OCI-LY7 (cell line): Measurements from ENCODE around the gene DDX20.

Experiments
- EZH2phosphoT487 ChIP-seq: fragments of 200-600 bp; sonication (generic); IDR thresholded peaks from 2 replicates; pipeline ENCODE4 v1.6.1; 2018; ENCODE audit warnings: low read depth, borderline replicate concordance, mild to moderate bottlenecking, mixed run types, antibody characterized with exemption, low read length, moderate library complexity, mixed read lengths
- TF ChIP-seq, protein P1 (sequence below): fragments of 200-600 bp; sonication (generic); conservative IDR thresholded peaks from 2 replicates; pipeline ENCODE4 v1.5.1; 2014; ENCODE audit warnings: mild to moderate bottlenecking, antibody characterized with exemption, low read length, moderate library complexity, mixed read lengths

DNA sequence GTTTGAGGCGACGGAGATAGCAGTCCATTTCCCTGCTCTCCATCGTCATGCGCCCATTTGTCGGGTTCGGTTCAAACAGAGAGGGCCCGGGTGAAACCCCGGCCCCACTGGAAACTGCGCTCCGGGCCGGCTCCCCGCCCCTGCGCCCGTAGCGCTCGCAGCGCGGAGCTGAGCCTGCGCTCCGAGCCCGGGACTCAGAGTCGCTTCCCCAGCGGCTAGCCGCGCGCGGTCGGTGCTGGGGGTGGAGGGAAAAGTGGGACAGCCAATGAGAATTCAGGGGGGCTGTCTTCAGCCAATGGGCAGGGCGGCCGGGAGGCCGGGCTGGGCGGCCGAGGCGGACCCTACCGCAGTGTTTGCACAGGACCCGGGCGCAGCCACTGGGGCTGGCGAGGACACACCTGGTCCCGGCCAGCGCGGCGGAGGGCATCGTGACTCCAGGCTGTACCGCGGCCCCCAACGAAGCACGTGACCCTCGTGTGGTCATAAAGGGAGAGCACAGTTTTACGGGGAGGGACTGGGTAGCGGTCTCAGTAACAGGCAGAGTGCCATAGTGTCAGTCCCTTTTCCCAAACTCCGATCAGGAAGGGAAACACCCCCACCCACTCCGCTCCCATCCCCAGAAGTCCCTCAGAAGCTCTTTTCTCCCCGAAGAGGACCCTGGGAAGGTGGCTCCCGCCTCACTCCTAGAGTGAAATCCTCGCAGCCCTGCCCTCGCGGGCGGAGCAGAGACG lies 16.3 kb upstream of the DDX20 start, which contains the start of gene INKA2:
- TF ChIP-seq, protein P1, sequence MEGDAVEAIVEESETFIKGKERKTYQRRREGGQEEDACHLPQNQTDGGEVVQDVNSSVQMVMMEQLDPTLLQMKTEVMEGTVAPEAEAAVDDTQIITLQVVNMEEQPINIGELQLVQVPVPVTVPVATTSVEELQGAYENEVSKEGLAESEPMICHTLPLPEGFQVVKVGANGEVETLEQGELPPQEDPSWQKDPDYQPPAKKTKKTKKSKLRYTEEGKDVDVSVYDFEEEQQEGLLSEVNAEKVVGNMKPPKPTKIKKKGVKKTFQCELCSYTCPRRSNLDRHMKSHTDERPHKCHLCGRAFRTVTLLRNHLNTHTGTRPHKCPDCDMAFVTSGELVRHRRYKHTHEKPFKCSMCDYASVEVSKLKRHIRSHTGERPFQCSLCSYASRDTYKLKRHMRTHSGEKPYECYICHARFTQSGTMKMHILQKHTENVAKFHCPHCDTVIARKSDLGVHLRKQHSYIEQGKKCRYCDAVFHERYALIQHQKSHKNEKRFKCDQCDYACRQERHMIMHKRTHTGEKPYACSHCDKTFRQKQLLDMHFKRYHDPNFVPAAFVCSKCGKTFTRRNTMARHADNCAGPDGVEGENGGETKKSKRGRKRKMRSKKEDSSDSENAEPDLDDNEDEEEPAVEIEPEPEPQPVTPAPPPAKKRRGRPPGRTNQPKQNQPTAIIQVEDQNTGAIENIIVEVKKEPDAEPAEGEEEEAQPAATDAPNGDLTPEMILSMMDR: no peak; the same call in 1 of the 2 replicates
- TF ChIP-seq EZH2phosphoT487: no peak
